RWPE2 (cell line): ENCODE results near the gene ZNF600.
A peak's percentile ranks its signal among the peaks of the same experiment; 100 is the strongest.
"Not testable (repeated sequence)": the region's sequence is repeated elsewhere in the genome, so short reads cannot be mapped to it uniquely, and the experiment has no call there.

Experiments used
- ATAC-seq: fragments of 200-7000 bp; cut with Tn5 transposase; 3 replicates; pipeline ENCODE4 v1.9.1; 2021; ENCODE audit warnings: low read depth
- DNase-seq: peaks from one replicate; pipeline ENCODE4 v3.0.0-alpha.2; 2020; ENCODE audit warnings: low spot score
- H3K27ac ChIP-seq: fragments of 450-650 bp; 2 replicates; pipeline ENCODE4 v1.5.1; 2017; ENCODE audit warnings: mild to moderate bottlenecking; ENCODE audit not compliant: poor library complexity, severe bottlenecking
- H3K27me3 ChIP-seq: fragments of 250-450 bp; sonication (Bioruptor Pico); 2 replicates; pipeline ENCODE4 v1.5.1; 2021; ENCODE audit warnings: mild to moderate bottlenecking, moderate library complexity; ENCODE audit not compliant: insufficient read depth, poor library complexity, severe bottlenecking
- H3K36me3 ChIP-seq: fragments of 250-450 bp; sonication (Bioruptor Pico); 2 replicates; pipeline ENCODE4 v1.5.1; 2020; ENCODE audit warnings: low read depth, mild to moderate bottlenecking, moderate library complexity
- H3K4me1 ChIP-seq: fragments of 250-450 bp; sonication (Bioruptor Pico); 2 replicates; pipeline ENCODE4 v1.5.1; 2021; ENCODE audit warnings: mild to moderate bottlenecking, moderate library complexity; ENCODE audit not compliant: insufficient read depth, poor library complexity, severe bottlenecking
- H3K4me3 ChIP-seq: fragments of 250-450 bp; sonication (Bioruptor Pico); 2 replicates; pipeline ENCODE4 v1.5.1; 2021; ENCODE audit warnings: mild to moderate bottlenecking, moderate library complexity; ENCODE audit not compliant: severe bottlenecking
- H3K9me3 ChIP-seq: fragments of 250-450 bp; sonication (Bioruptor Pico); 2 replicates; pipeline ENCODE4 v1.5.1; 2021; ENCODE audit warnings: mild to moderate bottlenecking, moderate library complexity; ENCODE audit not compliant: severe bottlenecking
- TF ChIP-seq, protein P1 (sequence below): fragments of 450-650 bp; IDR thresholded peaks from one replicate; pipeline ENCODE4 v1.5.1; 2017; ENCODE audit warnings: mild to moderate bottlenecking, moderate library complexity; ENCODE audit not compliant: poor library complexity, severe bottlenecking

ZNF600 gene

DNA sequence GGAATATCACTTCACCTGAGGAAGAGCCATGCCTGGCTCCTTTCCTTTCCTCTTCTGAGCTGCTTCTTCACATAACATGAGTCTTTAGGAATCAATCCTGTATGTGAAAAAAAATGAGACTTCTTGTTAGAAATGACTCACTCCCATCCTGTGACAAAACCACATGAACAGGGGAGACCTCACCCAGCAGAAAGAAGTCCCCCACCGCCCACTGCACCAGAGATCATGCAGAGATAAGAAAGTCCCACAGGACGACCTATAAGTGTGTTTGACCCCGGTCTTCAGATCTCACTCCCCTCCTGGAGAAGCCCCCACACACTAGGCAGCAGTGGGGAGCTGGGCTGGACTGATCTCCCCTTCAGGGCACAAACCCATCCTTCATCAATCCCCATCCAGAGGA, 7.8 kb downstream of the ZNF600 start:
- TF ChIP-seq, protein P1, sequence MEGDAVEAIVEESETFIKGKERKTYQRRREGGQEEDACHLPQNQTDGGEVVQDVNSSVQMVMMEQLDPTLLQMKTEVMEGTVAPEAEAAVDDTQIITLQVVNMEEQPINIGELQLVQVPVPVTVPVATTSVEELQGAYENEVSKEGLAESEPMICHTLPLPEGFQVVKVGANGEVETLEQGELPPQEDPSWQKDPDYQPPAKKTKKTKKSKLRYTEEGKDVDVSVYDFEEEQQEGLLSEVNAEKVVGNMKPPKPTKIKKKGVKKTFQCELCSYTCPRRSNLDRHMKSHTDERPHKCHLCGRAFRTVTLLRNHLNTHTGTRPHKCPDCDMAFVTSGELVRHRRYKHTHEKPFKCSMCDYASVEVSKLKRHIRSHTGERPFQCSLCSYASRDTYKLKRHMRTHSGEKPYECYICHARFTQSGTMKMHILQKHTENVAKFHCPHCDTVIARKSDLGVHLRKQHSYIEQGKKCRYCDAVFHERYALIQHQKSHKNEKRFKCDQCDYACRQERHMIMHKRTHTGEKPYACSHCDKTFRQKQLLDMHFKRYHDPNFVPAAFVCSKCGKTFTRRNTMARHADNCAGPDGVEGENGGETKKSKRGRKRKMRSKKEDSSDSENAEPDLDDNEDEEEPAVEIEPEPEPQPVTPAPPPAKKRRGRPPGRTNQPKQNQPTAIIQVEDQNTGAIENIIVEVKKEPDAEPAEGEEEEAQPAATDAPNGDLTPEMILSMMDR = no peak
- H3K27me3 ChIP-seq = no peaks in the 10 kb centered on the region
- peaks cover 4% of the 10 kb centered on the region; the same call in 1 of the 2 replicates for H3K36me3 ChIP-seq
- no peak for DNase-seq
- no peaks in the 10 kb centered on the region for H3K4me1 ChIP-seq
- no peak overlapping the region for H3K4me3 ChIP-seq
- no peak for ATAC-seq
- no peak overlapping the region for H3K27ac ChIP-seq
- H3K9me3 ChIP-seq = peaks cover 2% of the 10 kb centered on the region

DNA sequence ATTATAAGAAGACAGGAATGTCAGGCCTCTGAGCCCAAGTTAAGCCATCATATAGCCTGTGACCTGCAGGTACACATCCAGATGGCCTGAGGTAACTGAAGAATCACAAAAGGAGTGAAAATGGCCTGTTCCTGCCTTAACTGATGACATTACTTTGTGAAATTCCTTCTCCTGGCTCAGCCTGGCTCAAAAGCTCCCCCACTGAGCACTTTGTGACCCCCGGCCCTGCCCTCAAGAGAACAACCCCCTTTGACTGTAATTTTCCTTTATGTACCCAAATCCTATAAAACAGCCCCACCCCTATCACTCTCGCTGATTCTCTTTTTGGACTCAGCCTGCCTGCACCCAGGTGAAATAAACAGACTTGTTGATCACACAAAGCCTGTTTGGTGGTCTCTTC, 30.1 kb downstream of the ZNF600 start:
- ATAC-seq, H3K27me3 ChIP-seq, DNase-seq, H3K27ac ChIP-seq, H3K4me1 ChIP-seq, H3K9me3 ChIP-seq, H3K36me3 ChIP-seq, H3K4me3 ChIP-seq: not testable (repeated sequence)

DNA sequence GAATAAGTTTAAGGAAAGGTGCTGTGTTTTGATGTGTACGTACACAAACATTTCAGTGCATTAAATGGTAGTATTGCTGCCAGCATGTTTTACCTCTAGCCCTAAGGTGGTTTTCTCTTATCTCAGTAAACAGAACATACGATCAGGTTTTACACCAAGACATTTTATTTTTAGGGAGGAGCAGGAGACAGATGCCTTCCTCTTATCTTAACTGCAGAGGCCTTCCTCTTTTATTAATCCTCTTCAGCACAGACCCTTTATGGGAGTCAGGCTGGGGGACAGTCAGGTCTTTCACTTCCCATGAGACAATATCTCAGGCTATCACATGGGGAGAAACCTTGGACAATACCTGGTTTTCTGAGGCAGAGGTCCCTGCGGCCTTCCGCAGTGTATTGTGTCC, 36.8 kb downstream of the ZNF600 start:
- H3K27me3 ChIP-seq = no peaks in the 10 kb centered on the region

DNA sequence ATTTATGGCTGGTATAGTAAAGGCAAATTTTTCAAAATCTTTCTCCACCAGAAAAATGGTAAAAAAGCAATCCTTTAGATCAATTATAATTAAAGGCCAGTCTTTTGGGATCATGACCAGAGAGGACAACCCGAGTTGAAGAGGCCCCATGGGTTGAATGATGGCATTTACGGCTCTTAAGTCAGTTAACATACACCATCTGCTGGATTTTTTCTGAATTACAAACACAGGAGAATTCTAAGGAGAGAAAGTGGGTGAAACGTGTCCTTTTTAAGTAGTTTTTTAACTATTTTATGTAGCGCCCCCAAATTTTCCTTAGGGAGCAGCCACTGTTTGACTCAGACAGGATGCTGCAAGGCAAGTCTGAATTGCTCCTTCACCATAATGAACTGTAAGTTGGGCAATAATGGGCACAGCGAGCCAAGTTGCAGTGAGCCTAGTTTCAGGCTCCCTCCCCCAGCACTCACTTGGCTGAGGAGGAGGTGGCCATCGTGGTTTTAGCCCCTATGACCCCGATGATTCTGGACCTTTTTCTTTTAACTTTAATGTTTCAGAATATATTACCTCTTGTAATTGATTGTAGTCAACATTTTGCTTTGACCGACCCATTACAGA, 38.1 kb downstream of the ZNF600 start:
- no peaks in the 10 kb centered on the region for H3K27me3 ChIP-seq
- no peak for ATAC-seq
- no peak overlapping the region for H3K4me3 ChIP-seq
- no peaks in the 10 kb centered on the region for H3K4me1 ChIP-seq
- no peak for DNase-seq
- no peaks in the 10 kb centered on the region for H3K9me3 ChIP-seq
- TF ChIP-seq, protein P1 = peak; percentile 46
- no peak overlapping the region for H3K27ac ChIP-seq
- H3K36me3 ChIP-seq = no peaks in the 10 kb centered on the region

More for the DNA sequence above, 36.8 kb downstream of the ZNF600 start:
- H3K4me3 ChIP-seq = no peak overlapping the region
- TF ChIP-seq, protein P1 = no peak
- H3K9me3 ChIP-seq = no peaks in the 10 kb centered on the region
- DNase-seq (no peak), ATAC-seq (no peak)
- H3K27ac ChIP-seq = no peak overlapping the region
- H3K36me3 ChIP-seq = no peaks in the 10 kb centered on the region
- H3K4me1 ChIP-seq = no peaks in the 10 kb centered on the region

DNA sequence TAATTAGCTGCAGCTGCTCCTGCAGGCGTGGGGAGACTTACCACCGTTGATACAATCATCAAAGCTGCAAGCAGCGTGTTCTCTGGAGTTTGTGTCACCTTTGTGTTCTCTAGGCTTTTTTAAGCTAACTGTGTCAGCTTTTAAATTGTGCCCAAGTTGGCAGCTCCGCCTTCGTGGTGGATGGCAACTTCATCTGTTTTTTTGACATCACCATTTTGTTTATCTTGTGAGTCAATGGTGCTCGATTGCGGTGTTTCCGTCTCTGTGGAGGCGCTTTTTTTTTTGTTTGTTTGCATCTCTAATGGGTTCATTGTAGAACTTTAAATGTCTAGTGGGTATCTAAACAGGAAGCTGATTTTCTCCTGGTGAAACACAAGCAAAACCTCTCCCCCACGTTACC, 40.7 kb downstream of the ZNF600 start:
- not testable (repeated sequence) for H3K27ac ChIP-seq, H3K27me3 ChIP-seq, H3K4me1 ChIP-seq, H3K36me3 ChIP-seq, DNase-seq, H3K4me3 ChIP-seq, H3K9me3 ChIP-seq, ATAC-seq

DNA sequence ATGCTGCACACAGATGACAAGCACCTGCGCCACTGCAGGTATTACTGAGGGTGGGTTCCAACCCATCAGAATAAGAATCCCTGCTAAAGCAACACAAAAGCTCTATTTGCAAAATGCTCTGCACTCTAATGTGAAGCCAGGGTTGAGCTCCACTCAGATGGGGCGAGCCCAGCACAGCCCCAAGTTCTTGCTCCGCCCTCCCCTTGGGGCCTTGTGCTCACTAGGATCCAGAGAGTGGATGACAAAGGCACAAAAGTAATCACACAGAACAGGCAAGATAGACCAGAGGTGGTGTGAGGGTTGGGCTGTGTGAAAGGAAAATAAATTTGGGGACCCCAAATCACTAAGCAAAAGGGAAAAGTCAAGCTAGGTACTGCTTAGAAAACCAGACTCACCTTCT, 43.5 kb downstream of the ZNF600 start:
- TF ChIP-seq, protein P1 = no peak

More for the DNA sequence above, 43.5 kb downstream of the ZNF600 start:
- no peaks in the 10 kb centered on the region for H3K9me3 ChIP-seq
- H3K4me1 ChIP-seq = no peaks in the 10 kb centered on the region
- DNase-seq (no peak), ATAC-seq (no peak)
- H3K27ac ChIP-seq = no peak overlapping the region
- H3K36me3 ChIP-seq = no peaks in the 10 kb centered on the region
- H3K27me3 ChIP-seq = no peaks in the 10 kb centered on the region
- no peak overlapping the region for H3K4me3 ChIP-seq
